Tongue (tissue), 2 donors: ENCODE measurements around the gene FOXL1. TPM values are rescaled to one million over a fixed set of nuclear protein-coding genes. Genes with fewer than 3 reads are reported as not detected.

Source experiments
- DNase-seq: peaks from one replicate; pipeline ENCODE4 v3.0.0-alpha.2; 2015
- total RNA-seq: library from RNA; depleted of rRNA; stranded (reverse); fragments of >200 nt; gene quantifications from one replicate; pipeline ENCODE4 v1.2.3, GENCODE V29; 2014

Gene FOXL1
- total RNA-seq, 1 donor from 2014 or later = 1.8 TPM

DNA sequence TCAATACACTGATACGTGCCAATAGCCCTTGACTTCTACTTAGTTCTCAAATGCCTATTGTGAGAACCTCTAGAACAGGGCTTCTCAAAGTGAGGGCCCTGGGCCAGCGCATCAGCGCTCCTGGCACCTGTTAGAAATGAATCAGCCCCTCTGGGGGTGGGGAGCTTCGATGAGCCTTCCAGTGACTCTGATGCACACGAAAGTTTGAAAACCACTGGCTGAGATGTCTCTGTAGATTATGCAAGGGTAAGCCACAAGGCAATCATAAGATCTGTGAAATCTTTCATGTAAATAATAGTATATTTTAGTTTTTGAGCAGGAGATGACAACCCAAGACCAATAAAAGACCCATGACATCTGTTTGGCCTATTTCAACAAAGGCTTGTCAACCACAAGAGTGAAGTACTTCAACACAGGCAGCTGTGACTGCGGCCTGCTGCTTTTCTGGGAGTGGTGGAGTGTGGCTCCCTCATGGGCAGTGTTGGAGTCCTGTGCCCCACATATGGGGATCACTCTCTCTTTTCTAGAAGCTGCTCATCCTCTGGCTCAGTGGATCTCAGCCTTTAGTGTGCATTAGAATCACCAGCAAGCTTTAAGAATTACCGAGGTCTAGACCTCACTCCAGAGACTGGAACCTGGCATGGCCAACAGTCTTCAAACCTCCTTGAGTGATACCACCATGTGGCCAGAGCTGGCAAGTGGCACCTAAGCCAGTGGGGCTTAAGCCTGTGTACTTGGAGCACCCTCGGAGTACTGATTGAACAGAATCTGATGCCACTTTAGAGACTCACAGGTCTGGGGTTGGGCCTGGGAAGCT lies 29.1 kb upstream of the FOXL1 start:
- no peak for DNase-seq

- no peak for DNase-seq
Observed at GRCh38 chr16:86549893-86550190, 28.5 kb upstream of the FOXL1 start.

DNA sequence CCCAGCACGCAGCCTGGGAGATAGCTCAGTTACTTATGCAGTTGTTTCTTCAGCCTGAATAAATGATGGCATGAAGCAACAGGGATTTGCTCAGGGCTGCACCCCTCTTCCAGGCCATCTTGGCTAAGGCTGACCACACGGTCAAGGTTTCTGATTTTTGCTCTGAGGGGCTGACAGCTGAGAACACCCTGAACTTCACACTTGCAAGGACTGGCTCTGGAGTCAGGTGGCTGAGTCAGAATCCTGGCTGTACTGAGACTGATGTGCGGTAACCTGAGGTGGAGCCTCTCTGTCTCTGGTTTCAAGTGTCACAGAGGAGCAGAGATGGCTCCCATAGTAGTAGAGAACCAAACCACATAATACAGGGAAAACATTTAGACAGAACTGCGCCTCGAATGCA lies 28.1 kb upstream of the FOXL1 start:
- DNase-seq = no peak

- DNase-seq = no peak
Observed at GRCh38 chr16:86553356-86553755, 25.0 kb upstream of the FOXL1 start.

DNA sequence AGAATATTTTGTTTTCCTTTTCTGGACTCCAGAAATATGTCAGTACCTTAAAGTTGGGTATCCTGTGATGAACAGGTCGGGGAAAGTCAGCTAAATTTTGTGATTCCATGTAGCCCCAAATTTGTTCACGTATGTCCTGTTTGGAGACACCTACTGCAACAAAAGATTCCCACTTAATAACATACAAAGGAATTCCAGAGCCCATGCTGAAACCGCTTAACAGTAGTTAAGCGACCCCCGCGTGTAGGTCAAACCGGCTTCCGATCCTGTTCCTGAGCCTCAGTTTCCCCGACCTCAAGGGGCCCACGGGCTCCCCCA lies 23.8 kb upstream of the FOXL1 start:
- DNase-seq = no peak

DNA sequence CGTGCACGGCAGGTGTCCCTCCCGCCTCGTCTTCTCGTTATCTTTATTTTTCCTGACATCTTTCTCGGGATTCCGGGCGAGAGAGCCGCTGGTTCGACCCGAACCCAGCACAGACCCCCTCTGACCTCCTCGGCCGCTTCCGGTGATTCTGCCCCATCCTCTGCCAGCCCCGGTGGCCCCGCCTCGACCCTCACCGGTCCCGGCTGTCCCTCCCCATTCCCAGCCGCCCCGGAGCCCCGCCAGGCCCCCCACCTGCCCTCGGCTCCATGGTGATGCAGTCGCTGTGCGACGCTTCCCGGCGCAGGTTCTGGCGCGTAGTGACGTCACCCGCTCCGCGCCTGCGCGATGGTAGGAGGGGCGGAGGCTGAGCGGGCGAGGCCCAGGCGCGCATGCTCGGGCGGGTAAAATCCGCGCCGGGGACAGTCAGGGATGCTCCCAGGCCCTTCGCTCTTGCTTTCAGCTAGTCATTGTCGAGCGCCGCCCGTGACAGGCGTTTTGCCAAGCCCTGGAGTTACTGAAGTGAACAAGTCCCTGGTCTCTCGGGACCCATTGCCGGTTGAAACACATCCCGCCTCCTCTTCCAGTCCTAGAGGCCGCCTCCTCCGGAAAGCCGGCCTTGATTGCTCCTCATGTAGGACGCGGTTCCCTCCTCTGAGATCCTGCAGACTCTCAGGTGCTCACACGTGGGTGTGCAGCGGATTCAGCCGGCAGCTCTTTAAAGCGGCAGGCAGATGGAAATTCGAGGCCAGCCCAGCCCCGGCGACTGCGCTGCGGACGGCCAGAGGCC lies 23.2 kb upstream of the FOXL1 start, which contains the start of gene MTHFSD:
Gene MTHFSD, minus strand, starts transcription at position 319 of the 787 bp plus-strand sequence. Its CDS starts 51 bp downstream, at position 268.
- DNase-seq = peak; percentile 97

DNA sequence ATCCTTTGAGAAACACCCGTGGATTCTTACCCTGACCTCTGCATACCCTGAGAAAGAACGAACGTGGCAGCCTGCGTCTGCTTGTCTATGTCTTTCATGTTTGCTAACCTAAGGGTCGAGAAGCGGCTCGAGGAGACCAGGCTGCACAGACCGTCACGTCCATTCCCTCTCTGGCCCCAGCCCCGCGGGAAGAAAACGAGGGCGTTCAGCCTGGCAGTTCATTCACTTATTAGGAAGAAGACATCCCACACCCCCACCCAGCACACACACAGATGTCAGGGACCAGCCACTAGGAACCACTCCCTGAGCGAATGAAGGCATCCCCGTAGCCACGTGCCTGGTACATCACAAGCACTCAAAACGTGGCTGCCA lies 22.7 kb upstream of the FOXL1 start:
- DNase-seq = no peak

DNA sequence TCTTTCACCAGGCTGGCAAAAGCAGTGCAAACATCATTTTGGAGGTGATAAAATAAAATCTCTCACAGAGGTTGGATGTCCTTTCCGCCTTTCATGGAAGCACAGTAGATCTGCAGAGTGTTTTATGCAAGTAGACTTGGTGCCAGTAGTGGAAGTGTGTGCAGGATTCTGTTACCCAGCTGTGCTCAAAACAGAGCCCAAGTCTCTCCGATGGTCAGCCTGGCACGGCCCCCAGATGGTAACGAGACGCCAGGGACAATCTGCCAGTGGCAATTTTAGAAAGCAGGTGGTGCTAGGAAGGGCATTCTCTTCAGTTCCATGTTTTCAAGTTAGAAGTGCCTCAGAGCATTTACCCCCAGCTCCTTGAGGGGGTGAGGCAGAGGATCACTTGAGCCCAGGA lies 21.8 kb upstream of the FOXL1 start:
- peak; percentile 54 for DNase-seq

- DNase-seq = no peak
Observed at GRCh38 chr16:86557587-86557986, 20.8 kb upstream of the FOXL1 start.

DNA sequence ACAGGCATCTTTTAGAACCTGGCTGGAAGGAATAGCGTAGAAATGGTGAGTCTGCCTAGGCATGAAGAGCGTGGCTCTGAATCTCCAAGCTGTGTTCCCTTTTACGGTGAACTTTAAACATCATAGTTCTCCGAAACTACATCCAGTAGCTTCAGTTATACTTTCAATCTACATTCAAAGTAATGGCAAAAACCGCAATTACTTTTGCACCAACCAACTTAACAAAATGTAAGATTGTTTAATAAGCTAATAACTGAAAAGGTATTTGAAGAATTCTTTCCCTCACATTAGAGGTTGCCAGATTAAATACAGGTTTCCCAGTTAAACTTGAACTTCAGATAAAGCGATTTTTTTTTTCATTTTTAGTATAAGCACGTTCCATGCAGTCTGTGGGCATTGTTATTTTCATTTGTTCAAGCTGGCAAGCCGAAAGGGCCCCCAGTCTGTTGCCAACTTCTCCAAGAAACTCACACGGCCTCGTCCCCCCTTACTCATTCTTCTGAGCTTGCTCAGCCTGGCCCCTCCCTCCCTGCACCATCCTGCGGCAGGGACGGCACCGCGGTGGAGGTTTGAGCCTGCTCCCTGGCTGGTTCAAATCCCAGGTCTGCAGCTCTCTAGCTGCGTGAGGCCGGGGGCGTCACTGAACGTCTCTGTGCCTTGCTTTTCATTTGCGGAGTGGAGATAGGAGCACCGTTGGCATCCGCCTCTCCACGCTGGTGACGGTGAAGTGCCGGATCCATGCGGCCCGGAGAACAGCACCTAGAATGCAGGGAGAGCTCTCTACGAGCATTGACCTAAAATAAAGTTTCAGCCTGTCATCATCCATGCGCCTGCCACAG lies 19.8 kb upstream of the FOXL1 start:
- no peak for DNase-seq

- DNase-seq = no peak
Observed at GRCh38 chr16:86559802-86560305, 18.5 kb upstream of the FOXL1 start.

DNA sequence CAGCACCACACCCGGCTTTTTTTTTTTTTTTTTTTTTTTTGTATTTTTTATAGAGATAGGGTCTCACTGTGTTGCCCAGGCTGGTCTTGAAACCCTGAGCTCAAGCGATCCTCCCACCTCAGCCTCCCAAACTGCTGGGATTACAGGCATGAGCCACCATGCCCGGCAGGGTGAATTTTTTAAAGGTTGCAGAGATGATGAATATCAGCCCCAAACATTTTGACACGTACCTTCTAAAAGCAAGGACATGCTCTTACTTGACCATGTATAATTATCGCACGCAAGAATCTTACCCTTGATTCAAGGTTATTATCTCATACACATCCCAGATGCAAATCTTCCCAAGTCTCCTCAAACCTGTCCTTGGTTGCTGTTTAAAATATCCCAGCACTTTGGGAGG lies 16.0 kb upstream of the FOXL1 start:
- DNase-seq = no peak

DNA sequence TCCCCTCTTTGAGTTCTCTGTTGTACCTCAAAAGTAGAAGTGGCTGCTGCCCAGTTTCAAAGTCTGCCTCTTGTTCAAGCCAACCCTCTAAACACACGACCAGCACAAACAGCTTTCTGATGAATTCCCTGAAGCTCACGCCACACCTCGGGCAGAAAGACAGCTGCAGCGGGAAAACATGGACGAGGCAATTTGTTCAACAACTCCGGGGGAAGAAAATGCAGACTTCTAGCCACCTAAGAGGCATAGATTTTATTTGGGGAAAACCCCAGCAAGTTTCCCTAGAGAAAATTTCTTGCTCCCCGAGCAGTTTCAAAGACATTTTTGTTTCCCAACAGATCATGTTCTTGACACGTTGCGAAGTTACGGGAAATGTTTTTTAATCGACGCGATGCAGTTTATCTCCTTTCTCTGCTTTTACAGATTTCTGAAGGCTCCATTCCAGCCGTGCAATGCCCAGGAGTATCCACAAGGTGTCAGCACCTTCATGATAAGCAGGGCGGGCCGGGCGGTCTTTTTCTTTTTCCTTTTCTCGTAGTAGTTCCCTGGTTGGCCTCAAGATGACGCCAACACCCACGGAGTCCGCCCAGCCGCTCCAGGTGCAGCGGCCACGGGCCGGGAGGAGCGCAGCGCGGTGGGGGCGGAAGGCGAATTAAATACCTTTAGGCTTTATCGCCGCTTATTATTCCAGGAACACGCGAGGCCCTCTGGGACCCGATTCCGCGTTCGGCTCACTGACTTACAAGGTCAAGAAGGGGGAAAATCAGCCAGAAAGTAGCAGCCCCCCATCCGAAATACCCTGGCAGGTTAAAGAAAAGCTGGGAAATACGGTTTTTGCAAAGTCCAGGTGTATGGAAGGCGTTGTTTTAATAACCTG lies 14.6 kb upstream of the FOXL1 start:
- peak; percentile 96 for DNase-seq

DNA sequence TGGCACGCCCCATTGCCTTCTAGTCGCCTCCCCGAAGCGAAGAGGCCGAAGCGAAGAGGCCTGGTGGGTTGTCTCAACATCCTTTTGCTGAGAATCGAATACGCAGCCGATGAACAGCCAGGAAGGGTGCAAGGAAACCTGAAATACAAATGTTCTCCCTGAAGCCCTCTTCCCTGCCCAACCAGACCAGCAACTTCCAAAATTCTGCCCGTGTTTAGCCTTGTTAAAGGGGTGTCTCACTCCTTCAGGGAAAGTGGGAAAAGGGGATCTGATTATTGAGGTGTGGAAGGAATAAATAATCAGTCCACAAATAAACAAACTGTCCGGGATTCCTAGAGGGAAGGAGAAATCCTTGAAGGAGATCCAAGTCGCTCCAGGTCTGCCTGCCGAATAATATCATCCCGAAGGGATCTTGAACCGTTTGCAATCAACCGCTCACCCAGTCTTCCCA lies 13.1 kb upstream of the FOXL1 start:
- no peak for DNase-seq

DNA sequence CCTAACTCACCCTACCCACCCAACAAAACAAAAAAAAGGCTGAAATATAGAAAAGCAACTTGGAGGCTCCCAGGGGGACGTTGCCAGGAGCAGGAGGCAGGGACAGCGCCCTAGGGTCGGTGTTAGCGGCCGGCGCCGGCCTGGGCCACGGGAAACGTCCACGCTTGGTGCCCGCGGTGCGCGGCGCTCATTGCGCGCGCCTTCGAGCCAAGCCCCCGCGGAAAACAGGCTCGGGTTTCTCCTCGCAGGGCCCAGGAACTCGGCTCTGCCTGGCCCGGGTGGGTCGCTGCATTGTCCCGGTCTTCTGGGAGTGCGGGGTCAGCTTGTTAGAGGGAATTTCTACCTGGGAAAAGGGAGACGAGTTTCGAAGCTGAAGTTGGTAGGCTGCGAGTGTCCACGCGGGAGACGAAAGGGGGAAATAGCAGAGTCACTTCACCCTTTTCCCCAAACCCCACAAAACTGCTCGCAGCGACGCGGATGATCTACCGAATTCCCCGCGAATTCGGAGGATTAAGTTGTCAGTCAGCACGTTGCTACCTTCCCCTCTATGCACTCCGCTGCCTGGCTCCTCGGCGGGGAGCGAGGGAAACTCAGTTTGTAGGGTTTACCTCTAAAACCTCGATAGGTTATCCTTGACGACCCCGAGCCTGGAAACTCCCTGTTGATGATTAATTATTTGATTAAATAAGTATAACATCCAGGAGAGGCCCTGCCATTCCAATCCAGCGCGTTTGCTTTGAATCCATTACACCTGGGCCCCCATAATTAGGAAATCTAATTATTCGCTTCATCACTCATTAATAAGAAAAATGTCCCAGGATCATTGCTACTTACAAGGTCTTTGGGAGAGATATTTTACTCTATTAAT lies 12.5 kb upstream of the FOXL1 start:
- DNase-seq = no peak

DNA sequence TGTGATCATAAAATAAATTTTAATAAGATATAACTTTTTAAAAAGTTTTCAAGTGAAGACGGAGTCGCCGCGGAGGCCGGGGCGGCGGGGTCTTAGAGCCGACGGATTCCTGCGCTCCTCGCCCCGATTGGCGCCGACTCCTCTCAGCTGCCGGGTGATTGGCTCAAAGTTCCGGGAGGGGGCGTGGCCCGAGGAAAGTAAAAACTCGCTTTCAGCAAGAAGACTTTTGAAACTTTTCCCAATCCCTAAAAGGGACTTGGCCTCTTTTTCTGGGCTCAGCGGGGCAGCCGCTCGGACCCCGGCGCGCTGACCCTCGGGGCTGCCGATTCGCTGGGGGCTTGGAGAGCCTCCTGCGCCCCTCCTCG lies 11.8 kb upstream of the FOXL1 start, which contains the start of gene FOXC2:
Gene FOXC2, plus strand, starts transcription at position 229 of the 365 bp plus-strand sequence. CDS start 507 bp downstream, outside the sequence.
- peak; percentile 97 for DNase-seq

- DNase-seq = peak; percentile 54
Observed at GRCh38 chr16:86566966-86567700, 11.2 kb upstream of the FOXL1 start.

- DNase-seq = no peak
Observed at GRCh38 chr16:86567701-86568581, 10.4 kb upstream of the FOXL1 start.
